ENCODE measurements around the gene CLCNKB. TPM values are rescaled to one million over a fixed set of nuclear protein-coding genes. Genes with fewer than 3 reads are reported as not detected.

CLCNKB gene
- total and polyA plus RNA-seq, 2 of the 13 experiments (the other 11 are each of a cell fraction or from before 2014, with no cell fraction given) = 0.04 TPM; not detected in 1

- TF ChIP-seq, protein P1, sequence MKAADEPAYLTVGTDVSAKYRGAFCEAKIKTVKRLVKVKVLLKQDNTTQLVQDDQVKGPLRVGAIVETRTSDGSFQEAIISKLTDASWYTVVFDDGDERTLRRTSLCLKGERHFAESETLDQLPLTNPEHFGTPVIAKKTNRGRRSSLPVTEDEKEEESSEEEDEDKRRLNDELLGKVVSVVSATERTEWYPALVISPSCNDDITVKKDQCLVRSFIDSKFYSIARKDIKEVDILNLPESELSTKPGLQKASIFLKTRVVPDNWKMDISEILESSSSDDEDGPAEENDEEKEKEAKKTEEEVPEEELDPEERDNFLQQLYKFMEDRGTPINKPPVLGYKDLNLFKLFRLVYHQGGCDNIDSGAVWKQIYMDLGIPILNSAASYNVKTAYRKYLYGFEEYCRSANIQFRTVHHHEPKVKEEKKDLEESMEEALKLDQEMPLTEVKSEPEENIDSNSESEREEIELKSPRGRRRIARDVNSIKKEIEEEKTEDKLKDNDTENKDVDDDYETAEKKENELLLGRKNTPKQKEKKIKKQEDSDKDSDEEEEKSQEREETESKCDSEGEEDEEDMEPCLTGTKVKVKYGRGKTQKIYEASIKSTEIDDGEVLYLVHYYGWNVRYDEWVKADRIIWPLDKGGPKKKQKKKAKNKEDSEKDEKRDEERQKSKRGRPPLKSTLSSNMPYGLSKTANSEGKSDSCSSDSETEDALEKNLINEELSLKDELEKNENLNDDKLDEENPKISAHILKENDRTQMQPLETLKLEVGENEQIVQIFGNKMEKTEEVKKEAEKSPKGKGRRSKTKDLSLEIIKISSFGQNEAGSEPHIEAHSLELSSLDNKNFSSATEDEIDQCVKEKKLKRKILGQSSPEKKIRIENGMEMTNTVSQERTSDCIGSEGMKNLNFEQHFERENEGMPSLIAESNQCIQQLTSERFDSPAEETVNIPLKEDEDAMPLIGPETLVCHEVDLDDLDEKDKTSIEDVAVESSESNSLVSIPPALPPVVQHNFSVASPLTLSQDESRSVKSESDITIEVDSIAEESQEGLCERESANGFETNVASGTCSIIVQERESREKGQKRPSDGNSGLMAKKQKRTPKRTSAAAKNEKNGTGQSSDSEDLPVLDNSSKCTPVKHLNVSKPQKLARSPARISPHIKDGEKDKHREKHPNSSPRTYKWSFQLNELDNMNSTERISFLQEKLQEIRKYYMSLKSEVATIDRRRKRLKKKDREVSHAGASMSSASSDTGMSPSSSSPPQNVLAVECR (CRISPR knock-in tag; IDR thresholded peaks at IDR 0.05; ENCODE audit: borderline replicate concordance) = peak; percentile 23; the same call in 1 of the 2 replicates
- no peak for TF ChIP-seq ZNF629 (CRISPR knock-in tag; conservative IDR thresholded peaks at IDR 0.05)
- no peak for TF ChIP-seq TBX3 (IDR thresholded peaks at IDR 0.05; ENCODE audit: borderline replicate concordance)
- TF ChIP-seq, protein P2, sequence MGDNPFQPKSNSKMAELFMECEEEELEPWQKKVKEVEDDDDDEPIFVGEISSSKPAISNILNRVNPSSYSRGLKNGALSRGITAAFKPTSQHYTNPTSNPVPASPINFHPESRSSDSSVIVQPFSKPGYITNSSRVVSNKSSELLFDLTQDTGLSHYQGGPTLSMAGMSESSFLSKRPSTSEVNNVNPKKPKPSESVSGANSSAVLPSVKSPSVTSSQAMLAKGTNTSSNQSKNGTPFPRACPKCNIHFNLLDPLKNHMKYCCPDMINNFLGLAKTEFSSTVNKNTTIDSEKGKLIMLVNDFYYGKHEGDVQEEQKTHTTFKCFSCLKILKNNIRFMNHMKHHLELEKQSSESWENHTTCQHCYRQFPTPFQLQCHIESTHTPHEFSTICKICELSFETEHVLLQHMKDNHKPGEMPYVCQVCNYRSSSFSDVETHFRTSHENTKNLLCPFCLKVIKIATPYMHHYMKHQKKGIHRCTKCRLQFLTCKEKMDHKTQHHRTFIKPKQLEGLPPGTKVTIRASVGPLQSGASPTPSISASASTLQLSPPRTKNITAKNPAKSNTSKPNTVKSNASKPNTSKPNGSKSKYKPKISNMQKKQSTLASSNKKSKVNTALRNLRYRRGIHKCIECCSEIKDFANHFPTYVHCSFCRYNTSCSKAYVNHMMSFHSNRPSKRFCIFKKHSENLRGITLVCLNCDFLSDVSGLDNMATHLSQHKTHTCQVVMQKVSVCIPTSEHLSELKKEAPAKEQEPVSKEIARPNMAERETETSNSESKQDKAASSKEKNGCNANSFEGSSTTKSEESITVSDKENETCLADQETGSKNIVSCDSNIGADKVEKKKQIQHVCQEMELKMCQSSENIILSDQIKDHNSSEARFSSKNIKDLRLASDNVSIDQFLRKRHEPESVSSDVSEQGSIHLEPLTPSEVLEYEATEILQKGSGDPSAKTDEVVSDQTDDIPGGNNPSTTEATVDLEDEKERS (CRISPR knock-in tag; IDR thresholded peaks at IDR 0.05) = no peak
- no peak for TF ChIP-seq ZNF484 (CRISPR knock-in tag; IDR thresholded peaks at IDR 0.05; ENCODE audit: borderline replicate concordance, low read depth)
- no peak for TF ChIP-seq NFYC (CRISPR knock-in tag; IDR thresholded peaks at IDR 0.05)
- no peak for TF ChIP-seq ZNF674 (CRISPR knock-in tag; IDR thresholded peaks at IDR 0.05; ENCODE audit: low read depth)
- no peak for TF ChIP-seq ZNF841 (CRISPR knock-in tag; IDR thresholded peaks at IDR 0.05; ENCODE audit: borderline replicate concordance)
- no peak for TF ChIP-seq SKIL (CRISPR knock-in tag; IDR thresholded peaks at IDR 0.05; ENCODE audit: borderline replicate concordance)
- no peak for TF ChIP-seq ZNF644 (CRISPR knock-in tag; IDR thresholded peaks at IDR 0.05; ENCODE audit: low read depth)
- no peak for TF ChIP-seq E2F1 (CRISPR knock-in tag; IDR thresholded peaks at IDR 0.05)
- TF ChIP-seq ZBTB43 (CRISPR knock-in tag; conservative IDR thresholded peaks at IDR 0.05) = no peak
- no peak for TF ChIP-seq MAFF (IDR thresholded peaks at IDR 0.05; ENCODE audit: low read depth, low read length)
- no peak for TF ChIP-seq TEAD2 (CRISPR knock-in tag; IDR thresholded peaks at IDR 0.05)
These were observed 11.0 kb upstream of the CLCNKB start (continued) for GRCh38 chr1:16032388-16033102.

Measured in HepG2 (cell line).